Measurements from ENCODE around the gene THEMIS2. TPM values are rescaled to one million over a fixed set of nuclear protein-coding genes. Genes with fewer than 3 reads are reported as not detected.
"Not testable (repeated sequence)": the region's sequence is repeated elsewhere in the genome, so short reads cannot be mapped to it uniquely, and the experiment has no call there.

The THEMIS2 gene
- total RNA-seq, 8 experiments from 2014 or later = 0.66 to 3.2 (median 1.6) TPM

GRCh38 chr1:27868932-27869718, 3.2 kb upstream of the THEMIS2 start:
- no peak overlapping the region for H3K4me3 ChIP-seq
- WGBS, 10 experiments = 8 to 83% (median 67%) methylated on average over 2 to 7 of the region's 16 CpGs; no CpG with 5 or more reads in 3 of the 10 experiments
- no peaks in the 10 kb centered on the region for H3K4me1 ChIP-seq (replicated peaks in 1 of 2)
- no peak overlapping the region for H3K27ac ChIP-seq
- no peak for ATAC-seq (replicated peaks in 6 of 8)
- in situ Hi-C loops (cut with MboI; ENCODE audit: low pct_unique_long_range_greater_than_20kb in 2 of 9, low sequenced_read_pairs in 9 of 9, unreplicated experiment in 9 of 9) = loop anchor here in 2 of 9 experiments (10.0 to 25.0 kb wide), 2 partner anchors 93 to 106 kb away; partner anchors contain the start of gene XKR8 (in 1 of the 2)

GRCh38 chr1:27869719-27870085, 2.6 kb upstream of the THEMIS2 start:
- no peak for ATAC-seq (replicated peaks in 6 of 8)
- no peak overlapping the region for H3K27ac ChIP-seq
- 80 to 100% (median 100%) methylated on average over 1 of the region's 1 CpG; no CpG with 5 or more reads in 5 of the 10 experiments for WGBS, 10 experiments
- no peak overlapping the region for H3K4me3 ChIP-seq
- in situ Hi-C loops (cut with MboI; ENCODE audit: low pct_unique_long_range_greater_than_20kb in 2 of 9, low sequenced_read_pairs in 9 of 9, unreplicated experiment in 9 of 9) = loop anchor here in 2 of 9 experiments (10.0 to 25.0 kb wide), 2 partner anchors 93 to 105 kb away; partner anchors contain the start of gene XKR8 (in 1 of the 2)
- no peaks in the 10 kb centered on the region for H3K4me1 ChIP-seq (replicated peaks in 1 of 2)

GRCh38 chr1:27871076-27871475, 1.3 kb upstream of the THEMIS2 start:
- not testable (repeated sequence) for H3K27ac ChIP-seq; ATAC-seq (replicated peaks in 6 of 8); H3K4me3 ChIP-seq; H3K4me1 ChIP-seq (replicated peaks in 1 of 2)
- WGBS, 10 experiments = 62 to 100% (median 96%) methylated on average over 2 to 7 of the region's 7 CpGs; no CpG with 5 or more reads in 3 of the 10 experiments
- in situ Hi-C loops (cut with MboI; ENCODE audit: low pct_unique_long_range_greater_than_20kb in 2 of 9, low sequenced_read_pairs in 9 of 9, unreplicated experiment in 9 of 9) = loop anchor here in 1 of 9 experiments (25.0 kb wide), 1 partner anchor 91 kb away; the partner anchor contains the start of gene XKR8

- no peaks in the 10 kb centered on the region for H3K4me1 ChIP-seq (replicated peaks in 1 of 2)
- peak overlapping the region; percentile 31 to 49 (median 43) for H3K4me3 ChIP-seq
- in situ Hi-C loops (cut with MboI; ENCODE audit: low pct_unique_long_range_greater_than_20kb in 2 of 9, low sequenced_read_pairs in 9 of 9, unreplicated experiment in 9 of 9) = loop anchor here in 1 of 9 experiments (25.0 kb wide), 1 partner anchor 89 kb away; the partner anchor contains the start of gene XKR8
- H3K27ac ChIP-seq = no peak overlapping the region
- peak; percentile 48 to 73 (median 58) for ATAC-seq (replicated peaks in 6 of 8)
- 2 to 77% (median 27%) methylated on average over 3 to 18 of the region's 38 CpGs; no CpG with 5 or more reads in 3 of the 10 experiments for WGBS, 10 experiments
Measured at GRCh38 chr1:27872802-27873551, 633 bp downstream of the THEMIS2 start.

GRCh38 chr1:27873671-27874384, 1.5 kb downstream of the THEMIS2 start:
- no peak for ATAC-seq (replicated peaks in 6 of 8)
- in situ Hi-C loops (cut with MboI; ENCODE audit: low pct_unique_long_range_greater_than_20kb in 2 of 9, low sequenced_read_pairs in 9 of 9, unreplicated experiment in 9 of 9) = loop anchor here in 1 of 9 experiments (25.0 kb wide), 1 partner anchor 88 kb away; the partner anchor contains the start of gene XKR8
- no peak overlapping the region for H3K4me3 ChIP-seq
- peaks cover 0 to 1% of the 10 kb centered on the region in 2 donors for H3K4me1 ChIP-seq (replicated peaks in 1 of 2)
- H3K27ac ChIP-seq = no peak overlapping the region
- WGBS, 10 experiments = 61 to 100% (median 88%) methylated on average over 1 to 10 of the region's 16 CpGs; no CpG with 5 or more reads in 2 of the 10 experiments

GRCh38 chr1:27876341-27877114, 4.2 kb downstream of the THEMIS2 start:
- in situ Hi-C loops (cut with MboI; ENCODE audit: low pct_unique_long_range_greater_than_20kb in 2 of 9, low sequenced_read_pairs in 9 of 9, unreplicated experiment in 9 of 9) = no loop called here
- 53 to 100% (median 82%) methylated on average over 1 to 11 of the region's 18 CpGs; no CpG with 5 or more reads in 1 of the 10 experiments for WGBS, 10 experiments
- H3K4me1 ChIP-seq (replicated peaks in 1 of 2) = peaks cover 0 to 9% of the 10 kb centered on the region in 2 donors
- H3K4me3 ChIP-seq = no peak overlapping the region
- no peak overlapping the region for H3K27ac ChIP-seq
- no peak for ATAC-seq (replicated peaks in 6 of 8)

GRCh38 chr1:27877115-27877416, 4.7 kb downstream of the THEMIS2 start:
- in situ Hi-C loops (cut with MboI; ENCODE audit: low pct_unique_long_range_greater_than_20kb in 2 of 9, low sequenced_read_pairs in 9 of 9, unreplicated experiment in 9 of 9) = no loop called here
- Histone ChIP-seq H3K27ac (no peak overlapping the region), H3K4me3 (no peak overlapping the region), H3K4me1 (replicated peaks in 1 of 2) (peaks cover 0 to 9% of the 10 kb centered on the region in 2 donors)
- ATAC-seq (replicated peaks in 6 of 8) = no peak
- 67 to 100% (median 100%) methylated on average over 1 to 2 of the region's 2 CpGs; no CpG with 5 or more reads in 7 of the 10 experiments for WGBS, 10 experiments

GRCh38 chr1:27878039-27878438, 5.7 kb downstream of the THEMIS2 start:
- no peak for ATAC-seq (replicated peaks in 6 of 8)
- in situ Hi-C loops (cut with MboI; ENCODE audit: low pct_unique_long_range_greater_than_20kb in 2 of 9, low sequenced_read_pairs in 9 of 9, unreplicated experiment in 9 of 9) = no loop called here
- H3K4me1 ChIP-seq (replicated peaks in 1 of 2) = peaks cover 0 to 9% of the 10 kb centered on the region in 2 donors
- 0 to 100% (median 83%) methylated on average over 1 to 2 of the region's 4 CpGs; no CpG with 5 or more reads in 5 of the 10 experiments for WGBS, 10 experiments
- no peak overlapping the region for H3K27ac ChIP-seq
- H3K4me3 ChIP-seq = no peak overlapping the region

GRCh38 chr1:27878787-27879335, 6.5 kb downstream of the THEMIS2 start:
- no peak overlapping the region for H3K4me3 ChIP-seq
- peaks cover 0 to 9% of the 10 kb centered on the region in 2 donors for H3K4me1 ChIP-seq (replicated peaks in 1 of 2)
- 17 to 100% (median 68%) methylated on average over 1 to 7 of the region's 8 CpGs; no CpG with 5 or more reads in 7 of the 10 experiments for WGBS, 10 experiments
- in situ Hi-C loops (cut with MboI; ENCODE audit: low pct_unique_long_range_greater_than_20kb in 2 of 9, low sequenced_read_pairs in 9 of 9, unreplicated experiment in 9 of 9) = no loop called here
- H3K27ac ChIP-seq = no peak overlapping the region
- peak in 2 of 8 experiments; percentile 4 to 9 for ATAC-seq (replicated peaks in 6 of 8)

GRCh38 chr1:27879374-27880082, 7.2 kb downstream of the THEMIS2 start:
- in situ Hi-C loops (cut with MboI; ENCODE audit: low pct_unique_long_range_greater_than_20kb in 2 of 9, low sequenced_read_pairs in 9 of 9, unreplicated experiment in 9 of 9) = no loop called here

GRCh38 chr1:27882543-27882903, 10.2 kb downstream of the THEMIS2 start:
- in situ Hi-C loops (cut with MboI; ENCODE audit: low pct_unique_long_range_greater_than_20kb in 2 of 9, low sequenced_read_pairs in 9 of 9, unreplicated experiment in 9 of 9) = no loop called here
- no peak overlapping the region for H3K4me3 ChIP-seq
- no peak overlapping the region for H3K27ac ChIP-seq
- ATAC-seq (replicated peaks in 6 of 8) = peak in 1 of 8 experiments; percentile 15
- H3K4me1 ChIP-seq (replicated peaks in 1 of 2) = peaks cover 0 to 9% of the 10 kb centered on the region in 2 donors
- WGBS, 10 experiments = 50 to 100% (median 93%) methylated on average over 1 to 3 of the region's 6 CpGs; no CpG with 5 or more reads in 3 of the 10 experiments

More at GRCh38 chr1:27879374-27880082, 7.2 kb downstream of the THEMIS2 start:
- H3K4me1 ChIP-seq (replicated peaks in 1 of 2) = peaks cover 0 to 9% of the 10 kb centered on the region in 2 donors
- 60 to 100% (median 72%) methylated on average over 1 to 4 of the region's 10 CpGs; no CpG with 5 or more reads in 5 of the 10 experiments for WGBS, 10 experiments
- no peak overlapping the region for H3K27ac ChIP-seq
- H3K4me3 ChIP-seq = no peak overlapping the region
- ATAC-seq (replicated peaks in 6 of 8) = peak in 3 of 8 experiments; percentile 18 to 25 (median 20)
